Measurements from ENCODE around the gene FBXW8.

FBXW8 gene

GRCh38 chr12:116887244-116887643 is 23.5 kb upstream of the FBXW8 start:
- DNase-seq (ENCODE audit: low read depth) = no peak

- no peak for DNase-seq (ENCODE audit: low read depth)
These were observed 22.9 kb upstream of the FBXW8 start for GRCh38 chr12:116887897-116888296.

DNA sequence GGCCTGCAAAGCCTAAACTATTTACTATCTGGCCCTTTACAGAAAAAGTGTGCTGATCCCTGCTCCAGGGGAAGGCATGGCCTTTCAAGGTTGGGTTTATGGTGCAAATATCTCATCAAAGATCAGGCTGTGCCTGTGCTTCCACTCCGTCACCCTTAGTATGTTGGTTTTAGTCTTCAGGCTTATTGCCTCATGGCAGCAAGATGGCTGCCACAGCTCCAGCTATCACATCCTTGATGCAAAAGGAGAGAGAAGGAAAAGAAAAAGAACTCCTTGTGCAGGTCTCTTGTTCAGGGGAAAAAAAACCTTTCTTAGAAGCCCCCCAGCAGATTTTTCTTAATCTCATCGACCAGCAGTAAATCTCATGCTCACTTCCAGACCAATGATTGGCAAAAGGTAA is 20.4 kb upstream of the FBXW8 start:
- no peak for DNase-seq (ENCODE audit: low read depth)

DNA sequence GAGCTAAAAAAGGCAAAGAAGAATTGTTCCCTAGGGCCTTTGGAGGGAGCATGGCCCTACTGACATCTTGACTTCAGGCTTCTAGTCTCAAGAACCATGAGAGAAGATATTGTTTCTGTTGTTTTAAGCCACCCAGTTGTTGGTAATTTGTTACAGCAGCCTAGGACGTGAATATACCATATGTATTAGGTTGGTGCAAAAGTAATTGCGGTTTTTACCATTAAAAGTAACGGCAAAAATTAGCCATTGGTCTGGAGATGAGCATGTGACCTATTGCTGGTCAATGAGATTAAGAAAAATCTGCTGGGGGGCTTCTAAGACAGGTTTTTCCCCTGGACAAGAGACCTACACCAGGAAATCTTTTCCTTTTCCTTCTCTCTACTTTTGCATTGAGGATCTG is 19.7 kb upstream of the FBXW8 start:
- DNase-seq (ENCODE audit: low read depth) = no peak

DNA sequence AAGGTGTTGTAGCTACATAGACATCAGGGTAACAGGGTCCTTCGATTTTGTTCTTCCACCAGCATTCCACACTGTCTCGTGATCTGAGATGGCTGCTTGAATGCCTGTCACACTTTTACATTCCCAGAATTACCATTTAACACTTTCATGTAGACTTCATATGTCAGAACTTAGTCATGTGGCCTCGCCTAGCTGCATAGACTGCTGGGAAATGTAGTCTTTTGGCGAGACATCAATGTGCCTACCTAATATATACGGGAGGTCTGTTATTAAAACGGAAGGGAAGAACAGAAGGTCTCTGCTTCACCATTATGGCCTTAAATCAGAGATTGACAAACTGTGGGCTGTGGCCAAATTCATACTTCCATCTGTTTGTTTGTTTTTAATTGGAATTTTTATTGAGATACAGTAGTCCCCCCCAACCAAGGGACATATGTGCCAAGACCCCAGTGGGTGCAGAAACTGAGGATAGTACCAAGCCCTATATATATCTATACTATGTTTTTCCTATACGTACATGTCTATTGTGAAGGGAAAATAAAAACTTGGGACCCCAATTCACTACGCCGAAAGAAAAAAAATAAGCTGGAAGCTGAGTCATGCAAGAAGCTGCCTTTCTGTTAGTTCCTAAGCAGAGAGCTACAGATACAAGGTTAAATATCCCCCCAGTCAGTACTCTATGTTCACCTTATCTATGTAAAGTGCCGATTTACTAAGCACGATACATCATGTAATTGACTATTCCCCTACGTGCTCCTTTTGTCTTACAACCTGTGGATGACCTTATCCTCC is 18.2 kb upstream of the FBXW8 start:
- peak; percentile 21 for DNase-seq (ENCODE audit: low read depth)

- DNase-seq (ENCODE audit: low read depth) = no peak
These were observed 15.8 kb upstream of the FBXW8 start for GRCh38 chr12:116894913-116895312.

DNA sequence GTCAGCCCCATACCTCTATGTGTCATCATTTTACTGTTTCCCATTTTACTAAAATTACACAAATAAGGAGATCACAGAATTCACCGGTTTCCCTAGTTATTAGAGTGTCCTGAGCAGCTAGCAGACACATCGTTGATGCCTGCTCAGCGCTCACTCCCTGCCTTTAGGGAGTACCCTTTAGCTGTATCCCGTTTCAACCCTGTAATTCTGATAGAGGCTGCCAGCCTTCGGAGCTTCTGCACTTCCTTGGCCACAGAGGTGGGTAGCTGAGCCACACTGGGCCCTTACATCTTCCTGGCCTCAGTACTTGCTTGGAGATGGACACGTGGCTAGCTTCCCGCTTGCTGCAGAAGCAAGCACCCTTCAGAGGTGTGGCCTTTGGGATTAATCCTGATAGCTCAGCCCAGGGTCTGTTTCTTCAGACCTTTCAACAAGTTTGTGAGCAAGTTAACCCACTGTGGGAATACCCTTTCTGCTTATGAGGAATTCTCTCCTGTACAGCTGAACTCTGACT is 14.3 kb upstream of the FBXW8 start:
- no peak for DNase-seq (ENCODE audit: low read depth)

GRCh38 chr12:116897476-116897875 is 13.3 kb upstream of the FBXW8 start:
- no peak for DNase-seq (ENCODE audit: low read depth)

- no peak for DNase-seq (ENCODE audit: low read depth)
These were observed 12.1 kb upstream of the FBXW8 start for GRCh38 chr12:116898669-116899068.

GRCh38 chr12:116901612-116902011 is 9.1 kb upstream of the FBXW8 start:
- DNase-seq (ENCODE audit: low read depth) = no peak

DNA sequence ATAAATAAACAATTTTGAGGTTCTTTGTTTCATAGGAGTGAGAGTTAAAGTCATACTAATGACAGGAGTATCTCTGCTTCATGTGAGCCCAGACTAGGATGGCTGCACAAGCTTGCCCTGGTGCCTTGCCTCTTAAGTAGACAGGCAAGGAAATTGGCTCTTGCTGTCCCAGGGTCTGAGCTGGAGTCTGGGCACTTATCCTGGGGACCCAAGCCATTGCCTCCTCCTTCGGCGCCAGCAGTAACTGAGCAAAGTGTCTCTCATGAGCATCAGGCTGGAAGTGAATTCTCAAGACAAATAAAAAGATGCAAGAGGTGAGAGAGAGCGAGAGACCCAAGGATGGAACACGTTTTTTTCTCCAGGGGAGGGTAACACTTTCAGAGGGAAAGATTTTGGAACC is 6.9 kb upstream of the FBXW8 start:
- DNase-seq (ENCODE audit: low read depth) = no peak

DNA sequence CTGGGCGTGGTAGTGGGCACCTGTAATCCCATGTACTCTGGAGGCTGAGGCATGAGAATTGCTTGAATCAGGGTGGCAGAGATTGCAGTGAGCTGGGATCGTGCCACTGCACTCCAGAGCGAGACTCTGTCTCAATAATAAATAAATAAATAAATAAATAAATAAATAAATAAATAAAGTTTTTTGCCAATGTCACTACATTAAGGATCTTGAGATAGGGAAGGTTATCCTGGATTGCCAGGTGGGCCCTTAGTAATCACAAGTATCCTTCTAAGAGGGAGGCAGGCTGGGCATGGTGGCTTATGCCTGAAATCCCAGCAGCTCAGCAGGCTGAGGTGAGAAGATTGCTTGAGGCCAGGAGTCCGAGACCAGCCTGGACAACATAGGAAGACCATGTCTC is 4.5 kb upstream of the FBXW8 start:
- no peak for DNase-seq (ENCODE audit: low read depth)

DNA sequence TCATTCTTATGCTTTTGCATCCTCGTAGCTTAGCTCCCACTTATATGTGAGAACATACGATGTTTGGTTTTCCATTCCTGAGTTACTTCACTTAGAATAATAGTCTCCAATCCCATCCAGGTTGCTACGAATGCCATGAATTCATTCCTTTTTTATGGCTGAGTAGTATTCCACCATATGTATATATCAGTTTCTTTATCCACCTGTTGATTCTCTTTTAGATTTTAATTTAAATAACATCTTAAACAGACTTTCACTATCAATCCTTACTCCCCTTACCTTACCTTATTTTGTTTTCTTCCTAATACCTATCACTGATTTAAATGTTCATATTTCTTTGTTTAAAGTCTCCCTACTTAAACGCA is 488 bp upstream of the FBXW8 start:
- DNase-seq (ENCODE audit: low read depth) = no peak

- DNase-seq (ENCODE audit: low read depth) = no peak
These were observed 4.6 kb downstream of the FBXW8 start for GRCh38 chr12:116915326-116915725.

- DNase-seq (ENCODE audit: low read depth) = peak; percentile 67
These were observed 5.4 kb downstream of the FBXW8 start for GRCh38 chr12:116916122-116916521.

- DNase-seq (ENCODE audit: low read depth) = peak; percentile 65
These were observed 6.0 kb downstream of the FBXW8 start for GRCh38 chr12:116916714-116917114.

GRCh38 chr12:116918464-116918863 is 7.7 kb downstream of the FBXW8 start:
- DNase-seq (ENCODE audit: low read depth) = no peak

DNA sequence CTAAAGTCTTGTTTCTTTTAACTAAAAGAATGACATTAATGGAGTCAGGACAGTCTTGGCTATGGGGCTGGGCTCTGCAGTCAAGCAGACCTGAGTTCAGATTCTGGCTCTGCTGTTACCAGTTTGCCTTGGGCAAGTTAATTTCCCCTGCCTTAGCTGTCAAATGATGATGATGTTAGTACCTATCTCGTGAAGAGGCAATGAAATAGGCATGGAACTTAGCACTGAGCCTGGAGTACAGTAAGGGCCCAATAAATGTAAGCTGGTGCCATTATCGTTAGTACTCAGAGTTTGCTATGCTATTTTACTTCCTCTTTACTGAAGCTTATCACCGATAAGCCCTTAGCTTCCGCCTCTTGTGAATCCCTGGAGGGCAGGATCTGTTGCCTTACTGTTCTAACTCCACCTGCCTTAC is 8.5 kb downstream of the FBXW8 start:
- DNase-seq (ENCODE audit: low read depth) = no peak

DNA sequence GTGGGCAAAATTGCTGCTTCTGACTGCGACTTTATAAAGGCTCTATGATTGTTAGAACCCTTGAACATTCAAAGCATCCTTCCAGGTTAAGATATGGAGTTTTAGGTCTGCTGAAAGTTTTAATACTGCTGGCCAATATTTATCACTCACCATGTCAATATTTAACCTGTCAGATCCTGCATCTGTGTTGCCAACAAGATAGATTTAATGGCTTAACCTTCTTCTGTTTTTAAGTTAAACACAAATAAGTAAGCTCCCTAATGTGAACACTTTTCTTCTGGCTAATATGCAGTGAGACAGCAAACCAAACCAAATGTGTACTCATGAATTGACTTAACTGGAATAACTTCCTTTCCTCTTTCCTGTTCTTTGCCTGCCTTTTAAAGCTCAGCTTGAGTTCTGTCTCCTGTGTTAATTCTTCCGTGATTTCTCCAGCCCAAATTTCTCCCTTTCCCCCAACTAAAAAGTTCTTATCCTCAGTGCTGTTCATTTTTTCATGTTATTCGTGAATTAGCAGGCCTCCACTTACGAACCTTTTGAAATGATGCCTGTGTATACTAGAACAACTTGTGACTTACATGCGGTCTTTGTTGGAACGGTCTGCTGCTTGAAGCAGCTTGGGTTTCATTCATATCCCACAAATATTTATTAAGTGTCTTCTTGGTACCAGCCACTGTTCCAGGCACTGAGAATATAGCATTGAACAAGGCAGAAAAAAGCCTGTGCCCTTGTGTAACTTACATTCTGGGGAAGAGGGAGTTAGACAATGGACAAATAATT is 9.1 kb downstream of the FBXW8 start:
- DNase-seq (ENCODE audit: low read depth) = no peak

GRCh38 chr12:116920939-116921338 is 10.2 kb downstream of the FBXW8 start:
- no peak for DNase-seq (ENCODE audit: low read depth)

GRCh38 chr12:116922194-116922897 is 11.6 kb downstream of the FBXW8 start:
- no peak for DNase-seq (ENCODE audit: low read depth)

DNA sequence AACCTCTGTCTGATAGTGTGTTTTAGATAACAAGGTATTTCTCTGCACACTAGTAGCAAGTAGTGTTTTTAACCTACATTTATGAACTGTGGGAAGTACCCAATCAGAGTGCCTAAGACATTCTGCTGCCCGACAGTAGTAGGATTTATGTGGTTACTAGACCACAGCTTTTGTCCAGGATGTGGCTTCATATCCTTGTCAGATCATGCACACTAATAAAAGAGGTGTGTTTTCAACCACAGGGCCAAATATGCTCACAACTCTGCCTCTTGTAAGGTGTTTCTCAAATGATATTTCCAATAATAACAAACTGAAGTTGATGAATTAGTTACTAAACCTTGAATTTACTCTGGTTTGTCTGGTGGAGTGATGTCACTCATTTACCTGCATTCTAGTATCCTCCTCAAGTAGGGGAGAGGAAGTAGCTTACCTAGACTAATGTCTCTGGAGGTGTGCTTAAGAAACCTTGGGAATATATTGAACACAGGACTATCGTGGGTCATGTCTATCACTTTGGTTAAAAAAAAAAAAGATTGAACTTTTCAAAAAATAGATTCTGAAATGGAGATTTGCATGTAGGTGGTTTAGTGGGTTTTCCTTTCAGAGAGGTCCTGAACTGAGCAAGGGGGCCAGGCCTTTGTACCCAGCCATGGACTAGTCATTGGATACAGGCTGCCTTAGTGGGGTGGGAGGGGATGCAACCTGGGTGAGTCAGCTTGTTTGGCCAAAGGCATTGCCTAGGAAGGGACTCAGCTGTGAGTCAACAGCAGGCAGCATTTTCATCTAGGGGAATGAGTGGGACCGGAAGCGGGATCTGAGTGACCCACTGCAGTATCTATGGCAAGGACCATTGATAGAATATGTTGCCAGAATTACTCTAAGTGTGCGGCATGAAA is 14.1 kb downstream of the FBXW8 start:
- peak; percentile 75 for DNase-seq (ENCODE audit: low read depth)

Data from EH (cell line).